Coronary artery (tissue), 2 donors: Measurements from ENCODE around the gene OTOGL.

Source experiments
- DNase-seq: peaks from one replicate; pipeline ENCODE4 v3.0.0-alpha.2; 2017; ENCODE audit warnings: low spot score
- H3K27ac ChIP-seq, 2 donors: fragments of 200-600 bp; sonication (generic); one replicate each; pipeline ENCODE4 v1.5.1; 2016 to 2019
- H3K4me3 ChIP-seq: fragments of 200-600 bp; sonication (generic); 2 replicates; pipeline ENCODE4 v1.5.1; 2016; ENCODE audit warnings: mild to moderate bottlenecking, moderate library complexity
- TF ChIP-seq, protein P1 (sequence below): fragments of 200-600 bp; sonication (generic); IDR thresholded peaks from one replicate; pipeline ENCODE4 v1.5.1; 2019; ENCODE audit warnings: antibody characterized with exemption

Gene OTOGL

DNA sequence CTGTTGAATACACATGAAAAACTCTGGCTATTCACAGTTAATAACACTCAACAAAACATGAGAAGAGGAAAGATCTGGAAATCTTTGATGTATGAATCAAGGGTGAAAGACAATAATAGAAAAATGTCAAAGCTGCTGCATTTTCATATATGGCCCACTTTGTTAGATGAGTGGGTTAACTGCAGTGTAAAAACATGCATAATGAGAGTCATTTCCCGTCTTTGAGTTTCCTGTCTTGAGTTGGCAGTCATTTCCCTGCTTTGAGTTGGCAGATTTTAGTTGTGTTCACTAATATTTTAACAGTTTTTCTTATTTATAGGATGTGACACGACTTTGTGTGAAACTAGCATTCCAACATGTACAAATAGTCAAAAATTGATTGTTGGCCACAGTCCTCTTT lies 256.8 kb downstream of the OTOGL start:
- no peak overlapping the region for H3K4me3 ChIP-seq
- no peak for DNase-seq
- no peak overlapping the region for H3K27ac ChIP-seq
- TF ChIP-seq, protein P1, sequence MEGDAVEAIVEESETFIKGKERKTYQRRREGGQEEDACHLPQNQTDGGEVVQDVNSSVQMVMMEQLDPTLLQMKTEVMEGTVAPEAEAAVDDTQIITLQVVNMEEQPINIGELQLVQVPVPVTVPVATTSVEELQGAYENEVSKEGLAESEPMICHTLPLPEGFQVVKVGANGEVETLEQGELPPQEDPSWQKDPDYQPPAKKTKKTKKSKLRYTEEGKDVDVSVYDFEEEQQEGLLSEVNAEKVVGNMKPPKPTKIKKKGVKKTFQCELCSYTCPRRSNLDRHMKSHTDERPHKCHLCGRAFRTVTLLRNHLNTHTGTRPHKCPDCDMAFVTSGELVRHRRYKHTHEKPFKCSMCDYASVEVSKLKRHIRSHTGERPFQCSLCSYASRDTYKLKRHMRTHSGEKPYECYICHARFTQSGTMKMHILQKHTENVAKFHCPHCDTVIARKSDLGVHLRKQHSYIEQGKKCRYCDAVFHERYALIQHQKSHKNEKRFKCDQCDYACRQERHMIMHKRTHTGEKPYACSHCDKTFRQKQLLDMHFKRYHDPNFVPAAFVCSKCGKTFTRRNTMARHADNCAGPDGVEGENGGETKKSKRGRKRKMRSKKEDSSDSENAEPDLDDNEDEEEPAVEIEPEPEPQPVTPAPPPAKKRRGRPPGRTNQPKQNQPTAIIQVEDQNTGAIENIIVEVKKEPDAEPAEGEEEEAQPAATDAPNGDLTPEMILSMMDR = no peak

DNA sequence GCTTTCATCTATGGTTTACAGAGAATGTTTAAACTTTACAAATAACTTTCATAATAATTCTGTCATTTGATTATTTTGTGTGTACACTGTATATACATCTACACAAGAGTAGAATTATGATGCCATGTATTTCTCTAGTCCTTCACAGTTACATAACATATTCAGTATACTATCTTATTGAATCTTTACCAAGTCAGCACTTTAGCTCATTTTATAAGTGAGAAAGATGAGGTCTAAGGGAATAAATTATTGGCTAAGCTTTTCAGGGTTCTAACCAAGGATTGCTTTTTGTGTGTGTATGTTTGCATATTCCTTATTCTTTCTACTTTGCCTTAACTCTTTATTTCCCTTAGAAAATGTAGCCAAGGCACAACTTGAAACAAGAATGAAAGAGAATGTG lies 260.4 kb downstream of the OTOGL start:
- no peak for DNase-seq
- TF ChIP-seq, protein P1 = no peak
- Histone ChIP-seq H3K27ac (no peak overlapping the region), H3K4me3 (no peak overlapping the region)

- TF ChIP-seq, protein P1 = no peak
- DNase-seq = no peak
- Histone ChIP-seq H3K4me3 (no peak overlapping the region), H3K27ac (no peak overlapping the region)
Observed at GRCh38 chr12:80364056-80364455, 264.7 kb downstream of the OTOGL start.

DNA sequence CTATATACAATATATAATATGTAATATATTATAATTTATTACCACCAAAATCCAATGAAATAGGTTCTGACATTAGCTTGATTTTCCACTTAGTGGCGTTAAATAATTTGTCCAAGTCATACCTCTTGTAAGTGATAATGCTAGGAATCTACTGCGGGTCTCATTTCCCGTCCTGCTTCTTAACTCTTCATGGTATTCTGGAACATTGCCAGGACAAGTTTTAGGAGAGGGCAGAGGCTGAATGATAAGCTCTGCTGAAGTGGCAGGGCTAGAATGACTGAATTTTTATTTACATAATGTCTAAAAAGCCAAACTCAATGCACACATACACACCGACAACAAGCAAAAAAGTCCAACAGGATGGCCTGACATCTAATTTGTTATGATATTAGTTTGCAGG lies 274.3 kb downstream of the OTOGL start:
- no peak for DNase-seq
- Histone ChIP-seq H3K4me3 (no peak overlapping the region), H3K27ac (no peak overlapping the region)
- TF ChIP-seq, protein P1 = no peak

- TF ChIP-seq, protein P1 = no peak
- H3K4me3 ChIP-seq = no peak overlapping the region
- no peak overlapping the region for H3K27ac ChIP-seq
- no peak for DNase-seq
Observed at GRCh38 chr12:80374615-80375014, 275.3 kb downstream of the OTOGL start.

GRCh38 chr12:80377140-80377794 lies 277.9 kb downstream of the OTOGL start:
- TF ChIP-seq, protein P1 = no peak
- no peak overlapping the region for H3K27ac ChIP-seq
- no peak overlapping the region for H3K4me3 ChIP-seq
- DNase-seq = no peak

- Histone ChIP-seq H3K27ac (no peak overlapping the region), H3K4me3 (no peak overlapping the region)
- TF ChIP-seq, protein P1 = no peak
- DNase-seq = no peak
Observed at GRCh38 chr12:80381121-80381520, 281.8 kb downstream of the OTOGL start.
